Transverse colon (tissue), 3 donors: ENCODE results near the gene SPAG6.

Experiments used
- CTCF ChIP-seq, 5 experiments: fragments of 200-600 bp in 3 of 5; fragments of 450-650 bp in 2 of 5; sonication (generic) in 3 of 5; IDR thresholded peaks; 1 replicate in 2 of 5; 2 replicates in 3 of 5; pipeline ENCODE4 v1.5.1; 2016 to 2017; ENCODE audit warnings: antibody characterized with exemption in 5 of 5, inconsistent platforms in 3 of 5, mild to moderate bottlenecking in 2 of 5, moderate library complexity in 1 of 5
- EP300 ChIP-seq: sonication (generic); formaldehyde crosslinking; IDR thresholded peaks from one replicate; pipeline ENCODE4 v1.6.1; 2017; ENCODE audit warnings: antibody characterized with exemption, low read depth
- POLR2A ChIP-seq: fragments of 450-650 bp; IDR thresholded peaks from one replicate; pipeline ENCODE4 v1.6.1; 2016; ENCODE audit warnings: antibody characterized with exemption, mild to moderate bottlenecking, moderate library complexity

GRCh38 chr10:22356324-22356873 lies 11.1 kb downstream of the SPAG6 start:
- TF ChIP-seq CTCF (IDR thresholded peaks at IDR 0.05) = no peak
- no peak for TF ChIP-seq POLR2A
- no peak for TF ChIP-seq EP300
